ENCODE measurements around the gene ITGB7.

GRCh38 chr12:53235164-53235563, 28.1 kb upstream of the ITGB7 start:
- TF ChIP-seq, protein P1, sequence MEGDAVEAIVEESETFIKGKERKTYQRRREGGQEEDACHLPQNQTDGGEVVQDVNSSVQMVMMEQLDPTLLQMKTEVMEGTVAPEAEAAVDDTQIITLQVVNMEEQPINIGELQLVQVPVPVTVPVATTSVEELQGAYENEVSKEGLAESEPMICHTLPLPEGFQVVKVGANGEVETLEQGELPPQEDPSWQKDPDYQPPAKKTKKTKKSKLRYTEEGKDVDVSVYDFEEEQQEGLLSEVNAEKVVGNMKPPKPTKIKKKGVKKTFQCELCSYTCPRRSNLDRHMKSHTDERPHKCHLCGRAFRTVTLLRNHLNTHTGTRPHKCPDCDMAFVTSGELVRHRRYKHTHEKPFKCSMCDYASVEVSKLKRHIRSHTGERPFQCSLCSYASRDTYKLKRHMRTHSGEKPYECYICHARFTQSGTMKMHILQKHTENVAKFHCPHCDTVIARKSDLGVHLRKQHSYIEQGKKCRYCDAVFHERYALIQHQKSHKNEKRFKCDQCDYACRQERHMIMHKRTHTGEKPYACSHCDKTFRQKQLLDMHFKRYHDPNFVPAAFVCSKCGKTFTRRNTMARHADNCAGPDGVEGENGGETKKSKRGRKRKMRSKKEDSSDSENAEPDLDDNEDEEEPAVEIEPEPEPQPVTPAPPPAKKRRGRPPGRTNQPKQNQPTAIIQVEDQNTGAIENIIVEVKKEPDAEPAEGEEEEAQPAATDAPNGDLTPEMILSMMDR (IDR thresholded peaks at IDR 0.05): no peak
- TF ChIP-seq EP300 (IDR thresholded peaks at IDR 0.05): no peak
- no peak for TF ChIP-seq POLR2A (IDR thresholded peaks at IDR 0.05)
- TF ChIP-seq POLR2AphosphoS5 (IDR thresholded peaks at IDR 0.05): no peak
